ENCODE measurements around the gene AIP.

Gene AIP

GRCh38 chr11:67525275-67525976 is 42.6 kb downstream of the AIP start:
- in situ Hi-C loops (cut with HindIII; ENCODE audit: low sequenced_read_pairs), result no loop called here

DNA sequence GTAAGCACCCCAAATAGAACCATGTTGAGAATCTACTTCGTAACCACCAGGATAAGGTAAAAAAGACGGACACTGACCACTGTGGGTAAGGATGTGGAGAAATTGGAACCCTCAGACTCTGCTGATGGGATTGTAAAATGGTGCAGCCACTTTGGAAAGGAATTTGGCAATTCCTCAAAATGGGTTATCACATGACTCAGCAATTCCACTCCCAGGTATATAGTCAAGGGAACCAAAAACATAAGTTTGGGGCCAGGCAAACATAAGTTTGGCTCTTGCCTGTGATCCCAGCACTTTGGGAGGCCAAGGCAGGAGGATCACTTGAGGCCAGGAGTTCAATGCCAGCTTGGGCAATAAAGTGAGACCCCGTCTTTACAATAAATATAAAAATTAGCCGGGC is 45.5 kb downstream of the AIP start:
- in situ Hi-C loops (cut with HindIII; ENCODE audit: low sequenced_read_pairs), result no loop called here

GRCh38 chr11:67530282-67530592 is 47.4 kb downstream of the AIP start:
- in situ Hi-C loops (cut with HindIII; ENCODE audit: low sequenced_read_pairs), result no loop called here

- in situ Hi-C loops (cut with HindIII; ENCODE audit: low sequenced_read_pairs), result no loop called here
These were observed 50.1 kb downstream of the AIP start for GRCh38 chr11:67532889-67533288.

- in situ Hi-C loops (cut with HindIII; ENCODE audit: low sequenced_read_pairs), result no loop called here
These were observed 51.3 kb downstream of the AIP start for GRCh38 chr11:67534070-67534679.

DNA sequence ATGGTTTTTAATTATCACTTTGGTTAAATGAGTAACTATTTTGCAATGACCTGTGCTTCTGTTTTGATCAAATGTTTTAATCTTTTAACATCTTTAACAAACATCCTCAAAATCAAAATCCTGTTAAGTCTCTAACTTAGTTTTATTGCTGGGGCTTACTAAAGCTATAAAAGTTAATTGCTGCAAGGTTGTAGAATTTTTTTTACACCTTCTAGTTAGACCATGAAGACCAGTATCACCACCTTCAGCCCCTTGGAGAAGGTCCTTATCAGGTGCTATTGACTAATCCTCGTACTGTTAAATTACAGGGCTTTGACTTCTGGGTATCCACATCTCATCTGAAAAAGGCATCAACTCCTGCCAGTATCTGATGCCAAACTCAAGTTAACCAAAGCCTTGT is 52.7 kb downstream of the AIP start:
- in situ Hi-C loops (cut with HindIII; ENCODE audit: low sequenced_read_pairs), result no loop called here

- in situ Hi-C loops (cut with HindIII; ENCODE audit: low sequenced_read_pairs), result no loop called here
These were observed 55.5 kb downstream of the AIP start for GRCh38 chr11:67538306-67538705.

DNA sequence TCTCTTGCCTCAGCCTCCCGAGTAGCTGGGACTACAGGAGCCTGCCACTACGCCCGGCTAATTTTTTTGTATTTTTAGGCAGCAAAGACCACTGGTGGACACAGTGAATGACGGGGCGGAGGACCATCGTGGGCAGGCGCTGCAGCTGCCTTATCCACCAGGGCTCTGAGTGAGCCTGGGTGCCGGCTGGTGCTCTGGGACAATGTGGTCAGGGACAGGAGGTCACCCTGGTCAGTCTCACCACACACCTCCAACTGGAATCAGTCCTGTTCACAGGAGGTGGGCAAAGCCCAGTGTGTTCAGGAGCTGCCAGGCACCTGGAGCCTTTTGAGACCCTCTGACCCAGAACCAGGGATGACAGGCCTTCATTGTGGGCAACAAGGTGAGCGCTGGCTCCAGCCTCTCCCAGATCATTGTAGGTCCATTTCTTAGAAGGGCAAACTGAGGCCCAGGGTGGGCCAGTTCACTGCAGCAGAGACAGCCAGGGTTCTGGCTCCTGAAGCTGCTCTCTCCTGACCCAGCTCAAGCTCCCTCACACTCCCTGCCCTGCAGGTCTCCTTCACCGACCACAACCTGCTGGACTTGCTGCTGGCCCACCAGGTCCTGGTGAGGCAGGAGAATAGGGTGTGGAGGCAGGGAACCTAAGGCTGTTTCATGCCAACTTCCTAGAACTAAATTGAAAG is 56.1 kb downstream of the AIP start:
- in situ Hi-C loops (cut with HindIII; ENCODE audit: low sequenced_read_pairs), result no loop called here

GRCh38 chr11:67539550-67539949 is 56.7 kb downstream of the AIP start:
- in situ Hi-C loops (cut with HindIII; ENCODE audit: low sequenced_read_pairs), result no loop called here
